Colonic mucosa (tissue), 4 donors: ENCODE measurements around the gene DUSP11. TPM values are rescaled to one million over a fixed set of nuclear protein-coding genes. Genes with fewer than 3 reads are reported as not detected.
"Not testable (repeated sequence)": the region's sequence is repeated elsewhere in the genome, so short reads cannot be mapped to it uniquely, and the experiment has no call there.

ENCODE experiments used
- DNase-seq: peaks from one replicate; pipeline ENCODE4 v3.0.0-alpha.2; 2020
- H3K27ac ChIP-seq: fragments of 200-600 bp; one replicate; pipeline ENCODE4 v1.8.0; 2021
- H3K27me3 ChIP-seq: fragments of 200-600 bp; one replicate; pipeline ENCODE4 v1.8.0; 2021
- H3K36me3 ChIP-seq: fragments of 200-600 bp; one replicate; pipeline ENCODE4 v1.8.0; 2021
- H3K4me1 ChIP-seq: fragments of 200-600 bp; one replicate; pipeline ENCODE4 v1.8.0; 2021; ENCODE audit warnings: mild to moderate bottlenecking
- H3K4me3 ChIP-seq: fragments of 200-600 bp; one replicate; pipeline ENCODE4 v1.8.0; 2021
- H3K9ac ChIP-seq, 2 donors: one replicate each; pipeline ENCODE4 v1.7.0; 2013; ENCODE audit warnings: control low read depth in 2 of 2, low read depth in 2 of 2, low read length in 2 of 2
- H3K9me3 ChIP-seq: fragments of 200-600 bp; one replicate; pipeline ENCODE4 v1.8.0; 2021
- intact Hi-C: fragments of 100-400 bp; cut with DNase I; formaldehyde crosslinking; loops from one replicate; pipeline ENCODE4 v1.14.1; 2022
- total RNA-seq, 2 donors: library from RNA; stranded (reverse); fragmentation: NEBNext Ultra II Directional in 1 of 2; extraction: Animal tissue kit (Norgen Biotek cat#: 25700) in 1 of 2; gene quantifications; one replicate each; pipeline ENCODE4 v1.2.1, GENCODE V29; 2021
- TF ChIP-seq, protein P1 (sequence below): fragments of 200-600 bp; IDR thresholded peaks from one replicate; pipeline ENCODE4 v1.8.0; 2022; ENCODE audit warnings: antibody characterized with exemption, mild to moderate bottlenecking
- donor health status: healthy.
- donor health status: DM: no; HTN: no; CAD: no.
- donor health status: DM: no; HTN: no; CAD: no.

DUSP11 gene
- total RNA-seq, 2 donors from 2014 or later: 19.1 to 19.2 TPM

DNA sequence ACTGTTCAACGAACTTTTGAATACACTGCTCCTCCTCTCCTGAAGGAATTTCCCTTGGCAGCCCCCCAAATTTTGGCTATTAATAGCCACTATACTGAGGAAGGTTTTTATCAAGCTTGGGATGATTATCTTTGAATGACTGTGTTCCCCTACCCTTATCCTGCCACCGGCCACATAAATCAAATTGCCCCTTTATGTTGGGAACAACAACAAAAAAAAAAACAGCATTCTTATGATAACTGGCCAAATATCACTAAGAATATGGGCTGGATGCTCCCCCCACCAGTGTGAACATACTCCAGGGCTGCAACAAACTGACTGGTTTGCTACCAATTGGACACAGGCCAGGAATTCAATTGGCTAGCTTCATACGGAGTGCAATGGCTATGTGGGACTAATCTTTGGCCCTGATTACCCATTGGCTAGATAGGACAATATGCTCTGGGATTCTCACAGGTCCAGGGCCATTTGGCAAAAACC is 20.6 kb downstream of the DUSP11 start:
- TF ChIP-seq, protein P1, sequence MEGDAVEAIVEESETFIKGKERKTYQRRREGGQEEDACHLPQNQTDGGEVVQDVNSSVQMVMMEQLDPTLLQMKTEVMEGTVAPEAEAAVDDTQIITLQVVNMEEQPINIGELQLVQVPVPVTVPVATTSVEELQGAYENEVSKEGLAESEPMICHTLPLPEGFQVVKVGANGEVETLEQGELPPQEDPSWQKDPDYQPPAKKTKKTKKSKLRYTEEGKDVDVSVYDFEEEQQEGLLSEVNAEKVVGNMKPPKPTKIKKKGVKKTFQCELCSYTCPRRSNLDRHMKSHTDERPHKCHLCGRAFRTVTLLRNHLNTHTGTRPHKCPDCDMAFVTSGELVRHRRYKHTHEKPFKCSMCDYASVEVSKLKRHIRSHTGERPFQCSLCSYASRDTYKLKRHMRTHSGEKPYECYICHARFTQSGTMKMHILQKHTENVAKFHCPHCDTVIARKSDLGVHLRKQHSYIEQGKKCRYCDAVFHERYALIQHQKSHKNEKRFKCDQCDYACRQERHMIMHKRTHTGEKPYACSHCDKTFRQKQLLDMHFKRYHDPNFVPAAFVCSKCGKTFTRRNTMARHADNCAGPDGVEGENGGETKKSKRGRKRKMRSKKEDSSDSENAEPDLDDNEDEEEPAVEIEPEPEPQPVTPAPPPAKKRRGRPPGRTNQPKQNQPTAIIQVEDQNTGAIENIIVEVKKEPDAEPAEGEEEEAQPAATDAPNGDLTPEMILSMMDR: no peak
- H3K4me3 ChIP-seq: no peak overlapping the region
- no peak for DNase-seq
- H3K36me3 ChIP-seq: peaks cover 6% of the 10 kb centered on the region
- H3K9me3 ChIP-seq: no peaks in the 10 kb centered on the region
- no peaks in the 10 kb centered on the region for H3K4me1 ChIP-seq
- H3K27me3 ChIP-seq: no peaks in the 10 kb centered on the region
- no peak overlapping the region for H3K9ac ChIP-seq
- H3K27ac ChIP-seq: no peak overlapping the region
- intact Hi-C loops: no loop called here

DNA sequence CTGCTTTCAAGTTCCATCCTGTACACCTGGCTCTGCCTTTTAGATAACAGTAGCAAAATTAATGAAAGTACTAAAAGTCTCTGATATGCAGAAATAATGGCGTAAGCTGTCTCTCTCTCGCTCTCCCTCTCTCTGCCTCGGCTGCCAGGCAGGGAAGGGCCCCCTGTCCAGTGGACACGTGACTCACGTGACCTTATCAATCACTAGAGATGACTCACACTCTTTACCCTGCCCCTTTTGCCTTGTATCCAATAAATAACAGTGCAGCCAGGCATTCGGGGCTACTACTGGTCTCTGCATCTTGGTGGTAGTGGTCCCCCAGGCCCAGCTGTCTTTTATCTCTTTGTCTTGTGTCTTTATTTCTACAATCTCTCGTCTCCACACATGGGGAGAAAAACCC is 25.6 kb downstream of the DUSP11 start:
- H3K4me1 ChIP-seq, H3K27ac ChIP-seq, intact Hi-C loops, H3K36me3 ChIP-seq, H3K4me3 ChIP-seq, H3K9ac ChIP-seq, DNase-seq, H3K9me3 ChIP-seq, H3K27me3 ChIP-seq: not testable (repeated sequence)

DNA sequence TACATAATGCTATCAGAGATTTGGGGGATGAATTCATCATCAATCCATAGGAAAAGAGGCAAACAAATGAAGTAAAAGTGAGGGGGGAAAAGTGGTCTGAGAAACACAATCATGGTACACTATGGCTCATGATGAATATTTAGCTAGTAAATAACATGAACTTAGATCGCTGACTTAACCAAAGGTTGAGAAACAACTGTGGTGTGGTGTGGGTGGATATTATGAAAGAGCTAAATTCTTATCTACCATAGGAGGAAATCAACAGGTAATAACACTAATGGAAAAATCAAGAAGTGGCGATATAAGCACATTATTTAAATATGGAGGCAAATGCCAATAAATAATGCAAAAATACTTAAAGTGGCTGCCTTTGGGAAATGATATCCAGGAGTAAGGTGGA is 30.6 kb downstream of the DUSP11 start:
- Histone ChIP-seq H3K4me1 (no peaks in the 10 kb centered on the region), H3K4me3 (no peak overlapping the region), H3K9ac (no peak overlapping the region), H3K27me3 (no peaks in the 10 kb centered on the region), H3K27ac (no peak overlapping the region), H3K9me3 (no peaks in the 10 kb centered on the region), H3K36me3 (no peaks in the 10 kb centered on the region)
- no peak for DNase-seq
- TF ChIP-seq, protein P1: no peak
- intact Hi-C loops: no loop called here

DNA sequence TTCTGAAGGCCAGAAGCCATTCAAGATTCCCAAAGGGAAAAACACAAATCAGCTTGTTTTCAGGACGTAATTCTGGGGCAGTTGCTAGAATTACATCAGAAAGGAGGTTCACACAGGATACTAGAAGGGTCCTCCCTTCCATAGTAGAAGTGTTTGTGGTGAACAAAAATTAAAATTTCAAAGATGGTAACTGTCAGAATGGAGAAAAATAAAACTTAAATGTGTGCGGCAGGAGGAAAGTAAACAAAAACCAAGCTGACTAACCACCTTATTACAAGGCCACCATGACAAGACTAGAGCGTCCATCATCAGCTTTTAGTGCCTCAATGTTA is 33.1 kb downstream of the DUSP11 start:
- H3K36me3 ChIP-seq: no peaks in the 10 kb centered on the region
- intact Hi-C loops: no loop called here

DNA sequence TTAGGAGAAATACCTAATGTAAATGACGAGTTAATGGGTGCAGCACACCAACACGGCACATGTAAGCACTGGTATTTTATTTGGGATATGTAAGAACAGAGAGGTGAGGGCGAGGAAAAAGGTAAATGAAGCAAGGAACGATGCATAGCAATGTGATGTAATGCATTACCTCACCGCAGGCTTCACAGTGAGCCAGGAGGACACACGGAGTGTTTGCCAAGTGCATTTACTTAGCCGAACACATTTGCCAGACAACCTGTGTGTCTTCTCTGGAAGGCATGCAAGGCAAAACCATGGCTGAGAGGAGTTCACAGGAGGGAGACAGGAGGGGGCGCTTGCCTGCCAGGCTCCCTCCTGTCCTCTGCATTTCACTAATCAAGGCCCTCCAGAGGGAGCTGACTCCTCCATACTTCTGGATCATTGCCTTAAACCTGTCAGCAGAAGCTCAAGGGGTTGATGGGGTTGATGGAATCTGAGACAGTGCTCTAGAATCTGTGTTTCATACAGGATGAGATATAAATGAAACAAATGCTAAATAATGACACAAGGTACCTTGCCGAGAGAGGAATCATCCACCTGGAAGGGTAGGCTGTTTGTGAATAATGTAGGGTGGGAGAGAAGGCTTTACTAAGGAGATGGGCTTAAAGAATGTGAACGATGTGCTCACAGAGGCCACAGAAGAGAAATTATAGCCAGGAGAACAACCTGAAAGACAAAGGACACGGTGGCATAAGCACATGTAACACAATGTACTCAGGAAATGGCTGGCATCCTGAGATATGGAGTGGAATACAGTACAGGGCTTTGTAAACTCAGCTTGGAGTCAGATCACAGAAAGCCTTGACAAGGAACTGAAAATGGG is 33.7 kb downstream of the DUSP11 start:
- Histone ChIP-seq H3K9me3 (no peaks in the 10 kb centered on the region), H3K36me3 (no peaks in the 10 kb centered on the region), H3K9ac (no peak overlapping the region), H3K4me1 (no peaks in the 10 kb centered on the region), H3K27me3 (no peaks in the 10 kb centered on the region), H3K4me3 (no peak overlapping the region), H3K27ac (no peak overlapping the region)
- TF ChIP-seq, protein P1: no peak
- intact Hi-C loops: no loop called here
- DNase-seq: no peak

More for the DNA sequence above, 33.1 kb downstream of the DUSP11 start:
- no peak overlapping the region for H3K27ac ChIP-seq
- H3K9me3 ChIP-seq: no peaks in the 10 kb centered on the region
- no peak overlapping the region for H3K9ac ChIP-seq
- H3K27me3 ChIP-seq: no peaks in the 10 kb centered on the region
- H3K4me1 ChIP-seq: no peaks in the 10 kb centered on the region
- DNase-seq: no peak
- TF ChIP-seq, protein P1: no peak
- no peak overlapping the region for H3K4me3 ChIP-seq

DNA sequence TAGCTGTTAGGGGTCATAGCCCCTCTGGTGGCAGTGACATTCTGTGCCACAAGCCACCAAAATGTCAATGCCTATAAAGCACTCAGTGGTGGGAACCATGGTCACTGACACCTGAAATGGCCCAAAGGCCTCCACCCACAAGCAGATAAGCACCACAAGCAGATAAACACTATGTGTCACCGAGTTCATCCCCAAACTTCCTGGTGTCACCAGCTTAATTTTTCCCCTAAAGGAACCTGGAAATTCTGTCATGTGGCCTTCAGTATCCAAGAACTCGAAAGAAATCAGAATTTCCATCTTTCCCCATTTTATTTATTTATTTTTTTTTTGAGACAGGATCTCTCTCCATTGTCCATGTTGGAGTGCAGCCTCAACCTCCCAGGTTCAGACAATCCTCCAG is 39.1 kb downstream of the DUSP11 start:
- Histone ChIP-seq H3K27ac (no peak overlapping the region), H3K9me3 (no peaks in the 10 kb centered on the region), H3K9ac (no peak overlapping the region), H3K4me3 (no peak overlapping the region), H3K27me3 (no peaks in the 10 kb centered on the region), H3K4me1 (no peaks in the 10 kb centered on the region), H3K36me3 (no peaks in the 10 kb centered on the region)
- intact Hi-C loops: no loop called here
- no peak for DNase-seq
- TF ChIP-seq, protein P1: no peak
